Fibroblast of lung (primary cell): ENCODE measurements around the gene EFHD1. TPM values are rescaled to one million over a fixed set of nuclear protein-coding genes. Genes with fewer than 3 reads are reported as not detected.

ENCODE experiments used
- DNase-seq, 2 donors: peaks; one replicate each; pipeline versions ENCODE4 v3.0.0 to v3.0.0-alpha.2; 2010; ENCODE audit warnings: low read depth in 2 of 2
- H2AFZ ChIP-seq: 2 replicates; pipeline ENCODE4 v1.5.1; 2012; ENCODE audit warnings: low read length, control low read depth, inconsistent platforms
- H3K27ac ChIP-seq: 2 replicates; pipeline ENCODE4 v1.5.1; 2011; ENCODE audit warnings: low read length, control low read depth; ENCODE audit not compliant: insufficient read depth
- H3K27me3 ChIP-seq: 2 replicates; pipeline ENCODE4 v1.5.1; 2011; ENCODE audit warnings: mild to moderate bottlenecking, low read length; ENCODE audit not compliant: control insufficient read depth, insufficient read depth
- H3K36me3 ChIP-seq: 2 replicates; pipeline ENCODE4 v1.5.1; 2011; ENCODE audit warnings: low read length; ENCODE audit not compliant: control insufficient read depth, insufficient read depth
- H3K4me1 ChIP-seq: 2 replicates; pipeline ENCODE4 v1.5.1; 2011; ENCODE audit warnings: low read length; ENCODE audit not compliant: control insufficient read depth, insufficient read depth; ENCODE audit errors: extremely low read depth
- H3K4me2 ChIP-seq: 2 replicates; pipeline ENCODE4 v1.5.1; 2011; ENCODE audit warnings: low read length, control low read depth; ENCODE audit not compliant: insufficient read depth; ENCODE audit errors: extremely low read depth
- H3K4me3 ChIP-seq, 4 experiments: fragments of 200-600 bp in 1 of 4; sonication (generic) in 1 of 4; replicated peaks in 1 of 4; 2 replicates each; pipeline ENCODE4 v1.5.1; 2011 to 2016; ENCODE audit warnings: low read length in 4 of 4, low read depth in 3 of 4, mild to moderate bottlenecking in 3 of 4, control low read depth in 2 of 4, inconsistent platforms in 1 of 4, mixed read lengths in 1 of 4; ENCODE audit not compliant: insufficient read depth in 1 of 4; ENCODE audit errors: control extremely low read depth in 1 of 4
- H3K79me2 ChIP-seq: 2 replicates; pipeline ENCODE4 v1.5.1; 2012; ENCODE audit warnings: mild to moderate bottlenecking, low read length, inconsistent platforms; ENCODE audit not compliant: control insufficient read depth, insufficient read depth
- H3K9ac ChIP-seq: 2 replicates; pipeline ENCODE4 v1.5.1; 2011; ENCODE audit warnings: mild to moderate bottlenecking, low read length, control low read depth; ENCODE audit not compliant: insufficient read depth
- H3K9me3 ChIP-seq: 2 replicates; pipeline ENCODE4 v1.5.1; 2012; ENCODE audit warnings: low read depth, low read length; ENCODE audit not compliant: control insufficient read depth, insufficient read depth
- H4K20me1 ChIP-seq: 2 replicates; pipeline ENCODE4 v1.5.1; 2011; ENCODE audit warnings: low read length; ENCODE audit not compliant: control insufficient read depth, insufficient read depth; ENCODE audit errors: extremely low read depth
- CTCF ChIP-seq, 2 donors: IDR thresholded peaks in 1 of 2; conservative IDR thresholded peaks in 1 of 2; 1 replicate in 1 of 2; 2 replicates in 1 of 2; pipeline ENCODE4 v1.5.1; 2011 to 2012; ENCODE audit warnings: low read length in 2 of 2, control low read depth in 1 of 2, inconsistent platforms in 1 of 2, low read depth in 1 of 2, mild to moderate bottlenecking in 1 of 2
- EZH2 ChIP-seq: IDR thresholded peaks from 2 replicates; pipeline ENCODE4 v1.5.1; 2012; ENCODE audit warnings: low read length, control low read depth, mild to moderate bottlenecking; ENCODE audit errors: missing control alignments
- polyA plus RNA-seq, 2 donors: library from polyadenylated mRNA; depleted of rRNA in 1 of 2; stranded (reverse) in 1 of 2; unstranded in 1 of 2; fragments of >200 nt; gene quantifications; 2 replicates each; pipeline ENCODE4 v1.2.1, GENCODE V29; 2011 to 2012; ENCODE audit warnings: missing spikeins in 1 of 2
- total RNA-seq: library from RNA; depleted of rRNA; stranded (reverse); fragments of >200 nt; gene quantifications from 2 replicates; pipeline ENCODE4 v1.2.1, GENCODE V29; 2014

Gene EFHD1
- total and polyA plus RNA-seq, 2 donors (not counting 1 experiment from before 2014, with no cell fraction given): 0.83 TPM; not detected in 1

- no peak overlapping the region for H2AFZ ChIP-seq
- no peak for DNase-seq
- no peaks in the 10 kb centered on the region for H4K20me1 ChIP-seq
- H3K9me3 ChIP-seq: no peaks in the 10 kb centered on the region
- no peaks in the 10 kb centered on the region for H3K79me2 ChIP-seq
- no peaks in the 10 kb centered on the region for H3K36me3 ChIP-seq
- TF ChIP-seq EZH2: no peak
- TF ChIP-seq CTCF (conservative IDR thresholded peaks at IDR 0.05 in 1 of 2, IDR thresholded peaks at IDR 0.05 in 1 of 2; ENCODE audit: low read depth in 1 of 2, low read length in 2 of 2): no peak
- no peak overlapping the region for H3K9ac ChIP-seq
- no peaks in the 10 kb centered on the region for H3K4me1 ChIP-seq
- H3K4me3 ChIP-seq: no peak overlapping the region
- no peak overlapping the region for H3K4me2 ChIP-seq
- H3K27me3 ChIP-seq: no peaks in the 10 kb centered on the region
- no peak overlapping the region for H3K27ac ChIP-seq
Measured at GRCh38 chr2:232622563-232622962, 10.8 kb upstream of the EFHD1 start.

- no peak overlapping the region for H3K27ac ChIP-seq
- DNase-seq: no peak
- H3K9me3 ChIP-seq: no peaks in the 10 kb centered on the region
- no peaks in the 10 kb centered on the region for H4K20me1 ChIP-seq
- H3K9ac ChIP-seq: no peak overlapping the region
- H3K4me1 ChIP-seq: no peaks in the 10 kb centered on the region
- no peak overlapping the region for H3K4me3 ChIP-seq
- H2AFZ ChIP-seq: no peak overlapping the region
- H3K4me2 ChIP-seq: no peak overlapping the region
- H3K79me2 ChIP-seq: no peaks in the 10 kb centered on the region
- no peaks in the 10 kb centered on the region for H3K27me3 ChIP-seq
- no peaks in the 10 kb centered on the region for H3K36me3 ChIP-seq
- no peak for TF ChIP-seq CTCF (conservative IDR thresholded peaks at IDR 0.05 in 1 of 2, IDR thresholded peaks at IDR 0.05 in 1 of 2; ENCODE audit: low read depth in 1 of 2, low read length in 2 of 2)
Measured at GRCh38 chr2:232623768-232624765, 9.3 kb upstream of the EFHD1 start.

GRCh38 chr2:232626584-232626983, 6.8 kb upstream of the EFHD1 start:
- TF ChIP-seq CTCF (conservative IDR thresholded peaks at IDR 0.05 in 1 of 2, IDR thresholded peaks at IDR 0.05 in 1 of 2; ENCODE audit: low read depth in 1 of 2, low read length in 2 of 2) (no peak), EZH2 (no peak)

More at GRCh38 chr2:232626584-232626983, 6.8 kb upstream of the EFHD1 start:
- Histone ChIP-seq H3K4me1 (no peaks in the 10 kb centered on the region), H3K4me3 (no peak overlapping the region), H3K9me3 (no peaks in the 10 kb centered on the region), H3K36me3 (no peaks in the 10 kb centered on the region), H3K79me2 (no peaks in the 10 kb centered on the region), H2AFZ (no peak overlapping the region), H4K20me1 (no peaks in the 10 kb centered on the region), H3K27ac (no peak overlapping the region), H3K27me3 (no peaks in the 10 kb centered on the region), H3K9ac (no peak overlapping the region), H3K4me2 (no peak overlapping the region)
- DNase-seq: no peak
